Activated naive CD4-positive, alpha-beta T cell treated with anti-CD3 and anti-CD28 coated beads, Interleukin-2, amount 50 U/mL, for 72 hours (primary cell): ENCODE results near the gene POLD2. TPM values are rescaled to one million over a fixed set of nuclear protein-coding genes. Genes with fewer than 3 reads are reported as not detected.
"Not testable (repeated sequence)": the region's sequence is repeated elsewhere in the genome, so short reads cannot be mapped to it uniquely, and the experiment has no call there.

ENCODE experiments used
- ATAC-seq, 2 donors: fragments of 150-1000 bp; cut with Tn5 transposase; 2 replicates each; pipeline ENCODE4 v1.10.0; 2021; ENCODE audit warnings: mild to moderate bottlenecking in 2 of 2, moderate library complexity in 2 of 2
- DNase-seq, 2 donors: peaks; one replicate each; pipeline ENCODE4 v3.0.0; 2021 to 2022; ENCODE audit warnings: low spot score in 2 of 2
- H3K27ac Mint-ChIP-seq, 2 donors: one replicate each; pipeline ENCODE4 v1.8.0; 2022; ENCODE audit warnings: mild to moderate bottlenecking in 2 of 2, mixed read lengths in 2 of 2
- H3K36me3 Mint-ChIP-seq, 2 donors: one replicate each; pipeline ENCODE4 v1.8.0; 2022; ENCODE audit warnings: mixed read lengths in 2 of 2
- H3K9me3 Mint-ChIP-seq, 2 donors: one replicate each; pipeline ENCODE4 v1.8.0; 2022; ENCODE audit warnings: mixed read lengths in 2 of 2
- total RNA-seq, 2 donors: library from RNA; stranded (reverse); gene quantifications; one replicate each; pipeline ENCODE4 v1.2.3, GENCODE V29; 2022

POLD2 gene
- total RNA-seq, 2 donors from 2014 or later = 129 to 212 TPM

DNA sequence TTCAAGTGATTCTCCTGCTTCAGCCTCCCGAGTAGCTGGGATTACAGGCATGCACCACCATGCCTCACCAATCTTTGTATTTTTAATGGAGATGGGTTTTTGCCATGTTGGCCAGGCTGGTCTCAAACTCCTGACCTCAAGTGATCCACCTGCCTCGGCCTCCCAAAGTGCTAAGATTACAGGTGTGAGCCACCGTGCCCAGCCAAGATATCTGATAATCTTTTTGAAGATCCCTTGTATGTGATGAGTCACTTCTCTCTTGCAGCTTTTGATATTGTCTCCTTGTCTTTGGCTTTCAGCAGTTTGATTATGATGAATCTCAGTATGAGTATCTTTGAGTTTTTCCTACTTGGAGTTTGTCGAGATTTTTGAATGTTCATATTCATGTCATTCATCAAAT, 3.2 kb upstream of the POLD2 start:
- not testable (repeated sequence) for ATAC-seq, H3K36me3 Mint-ChIP-seq, H3K9me3 Mint-ChIP-seq, H3K27ac Mint-ChIP-seq, DNase-seq

DNA sequence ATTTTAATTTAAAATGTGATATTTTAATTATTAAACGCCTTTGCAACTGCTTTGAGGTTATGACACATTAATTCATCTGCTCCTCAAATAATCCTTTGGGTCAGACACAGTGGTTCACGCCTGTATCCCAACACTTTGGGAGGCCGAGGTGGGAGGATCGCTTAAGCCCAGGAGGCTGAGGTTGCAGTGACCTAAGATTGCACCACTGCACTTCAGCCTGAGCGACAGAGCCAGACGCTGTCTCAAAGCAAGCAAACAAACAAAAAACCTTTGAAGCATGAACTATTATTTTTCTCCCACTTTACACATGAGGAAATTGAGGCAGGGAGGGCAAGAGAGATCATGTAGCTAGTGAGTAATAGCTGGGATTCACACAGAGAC, 1.5 kb upstream of the POLD2 start:
- no peak for ATAC-seq
- no peak overlapping the region for H3K27ac Mint-ChIP-seq
- DNase-seq = no peak
- H3K9me3 Mint-ChIP-seq = no peaks in the 10 kb centered on the region
- H3K36me3 Mint-ChIP-seq = peaks cover 12 to 22% of the 10 kb centered on the region in 2 donors

DNA sequence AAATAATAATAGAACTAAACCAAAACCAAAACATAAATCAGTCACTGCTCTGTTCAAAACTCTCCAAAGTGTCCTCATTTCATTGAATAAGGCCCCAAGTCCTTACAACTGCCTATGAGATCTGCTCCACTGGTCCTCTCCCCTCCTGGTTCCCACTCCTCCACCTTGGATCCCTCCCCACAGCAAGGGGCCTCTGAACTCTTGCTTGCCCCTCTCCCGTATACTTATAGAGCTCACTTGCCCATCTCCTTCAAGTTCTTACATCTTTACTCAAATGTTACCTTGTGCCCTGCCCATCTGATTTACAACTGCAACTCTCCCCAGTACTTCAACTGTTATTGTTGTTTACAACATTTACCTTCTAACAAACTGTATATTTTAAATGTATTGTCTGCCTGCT, 819 bp downstream of the POLD2 start:
- H3K9me3 Mint-ChIP-seq = no peaks in the 10 kb centered on the region
- peaks cover 12 to 32% of the 10 kb centered on the region in 2 donors for H3K36me3 Mint-ChIP-seq
- no peak for ATAC-seq
- DNase-seq = no peak
- peak overlapping the region; percentile 39 to 68 for H3K27ac Mint-ChIP-seq

DNA sequence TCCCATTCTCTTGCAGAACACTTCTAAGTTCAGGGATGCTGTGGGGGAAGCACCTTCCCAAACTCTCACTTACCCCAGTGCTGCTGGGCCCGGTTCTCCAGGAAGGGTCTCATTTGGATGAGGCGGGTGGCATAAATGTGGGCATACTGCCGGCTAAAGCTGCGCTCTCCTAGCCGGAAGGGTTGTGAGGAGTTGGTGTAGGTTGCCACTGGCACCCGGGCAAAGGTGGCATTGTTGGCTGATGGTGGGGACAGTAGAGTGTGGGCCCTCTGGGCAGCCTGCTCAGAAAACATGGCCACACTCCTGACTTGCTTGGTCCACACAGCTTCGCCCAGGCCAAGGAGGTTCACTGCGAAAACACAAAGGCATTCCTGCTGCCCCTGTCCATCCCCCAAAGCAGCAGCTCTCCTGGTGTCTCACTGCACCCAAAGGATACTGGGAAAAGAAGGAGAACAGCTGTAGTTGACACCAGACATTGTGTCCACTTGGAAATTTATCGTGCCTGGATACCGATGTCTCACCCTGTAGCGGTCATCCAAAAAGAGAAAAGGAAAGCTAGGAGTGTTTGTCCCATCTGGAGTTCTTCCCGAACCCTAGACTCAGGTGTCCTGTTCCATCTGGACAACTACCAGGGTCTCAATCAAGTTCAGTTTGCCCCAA, 1.5 kb downstream of the POLD2 start:
- DNase-seq (no peak), ATAC-seq (no peak)
- H3K27ac Mint-ChIP-seq = peak overlapping the region; percentile 39 to 68
- no peaks in the 10 kb centered on the region for H3K9me3 Mint-ChIP-seq
- H3K36me3 Mint-ChIP-seq = peaks cover 12 to 32% of the 10 kb centered on the region in 2 donors

DNA sequence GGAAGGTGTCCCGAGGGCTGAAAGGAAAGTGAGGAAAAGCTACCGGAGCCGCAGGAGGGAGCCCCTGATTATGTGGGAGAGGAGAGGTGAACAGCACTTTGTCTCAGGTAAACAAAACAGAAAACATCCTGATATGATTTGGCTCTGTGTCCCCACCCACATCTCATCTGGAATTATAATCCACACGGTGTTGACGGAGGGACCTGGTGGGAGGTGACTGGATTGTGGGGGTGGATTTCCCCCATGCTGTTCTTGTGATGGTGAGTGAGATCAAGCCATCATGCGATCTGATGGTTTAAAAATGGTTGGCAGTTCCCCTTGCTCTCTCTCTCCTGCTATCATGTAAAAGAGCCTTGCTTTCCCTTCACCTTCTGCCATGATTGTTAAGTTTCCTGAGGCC, 3.0 kb downstream of the POLD2 start:
- Mint-ChIP-seq H3K27ac (peak overlapping the region in 1 of 2 donors; percentile 87), H3K36me3 (peaks cover 12 to 32% of the 10 kb centered on the region in 2 donors), H3K9me3 (no peaks in the 10 kb centered on the region)
- no peak for ATAC-seq
- DNase-seq = no peak

DNA sequence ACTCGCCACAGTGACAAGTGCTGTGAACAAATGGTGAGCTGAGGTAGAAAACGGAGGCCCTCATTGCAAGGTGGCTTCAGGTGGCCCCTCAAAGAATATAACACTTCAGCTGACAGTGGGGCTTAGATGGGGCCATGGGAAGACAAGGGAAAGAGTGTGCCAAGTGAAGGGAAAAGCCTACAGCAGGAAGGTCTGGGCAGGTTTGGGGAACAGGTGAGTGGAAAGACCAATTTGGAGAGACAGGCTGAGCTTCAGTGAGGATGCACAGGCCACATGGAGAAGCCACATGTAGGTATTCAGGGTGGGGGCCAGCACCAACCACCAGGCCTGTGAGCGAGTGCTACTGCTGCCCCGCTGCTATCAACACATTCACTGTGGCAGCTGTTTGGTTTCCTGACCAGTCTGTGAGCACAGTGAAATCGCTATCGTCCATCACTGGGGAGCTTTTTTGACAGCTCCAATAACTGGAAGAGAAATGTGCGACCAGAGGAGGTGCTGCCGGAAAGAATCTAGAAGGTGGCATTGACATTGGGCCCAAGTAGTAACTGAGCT, 3.4 kb downstream of the POLD2 start:
- no peaks in the 10 kb centered on the region for H3K9me3 Mint-ChIP-seq
- DNase-seq = no peak
- no peak for ATAC-seq
- H3K36me3 Mint-ChIP-seq = peaks cover 12 to 32% of the 10 kb centered on the region in 2 donors
- peak overlapping the region; percentile 18 to 87 for H3K27ac Mint-ChIP-seq

DNA sequence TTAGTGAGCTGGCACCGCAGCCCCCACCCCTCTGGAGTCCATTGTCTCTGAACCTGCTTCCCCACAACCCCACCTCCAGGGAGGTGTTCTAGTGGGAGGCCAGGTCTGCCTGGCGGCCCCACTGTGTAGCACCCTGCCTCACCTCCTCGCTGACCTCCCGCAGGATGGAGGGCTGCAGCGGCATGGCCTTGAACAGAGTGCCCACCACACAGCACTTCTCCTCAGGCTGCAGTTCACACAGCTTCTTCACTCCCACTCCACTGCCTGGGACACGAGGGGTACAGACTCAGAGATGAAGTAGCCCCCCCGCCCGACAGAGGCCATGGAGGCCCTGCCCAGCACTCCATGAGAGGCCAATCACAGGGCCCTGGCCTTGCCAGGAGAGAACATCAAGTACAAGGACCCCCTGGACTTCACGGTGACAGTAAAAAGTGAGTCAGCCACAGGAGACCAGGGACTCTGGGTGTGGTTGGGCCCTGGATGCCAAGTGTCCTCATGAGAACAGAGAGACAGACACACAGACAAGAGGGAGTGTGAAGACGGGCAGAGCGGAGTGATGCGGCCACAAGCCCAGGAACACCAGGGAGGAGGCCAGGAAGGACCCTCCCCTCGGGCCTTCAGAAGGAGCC, 5.4 kb downstream of the POLD2 start:
- H3K9me3 Mint-ChIP-seq = no peaks in the 10 kb centered on the region
- ATAC-seq (no peak), DNase-seq (no peak)
- H3K36me3 Mint-ChIP-seq = peaks cover 12 to 38% of the 10 kb centered on the region in 2 donors
- peak overlapping the region in 1 of 2 donors; percentile 18 for H3K27ac Mint-ChIP-seq

DNA sequence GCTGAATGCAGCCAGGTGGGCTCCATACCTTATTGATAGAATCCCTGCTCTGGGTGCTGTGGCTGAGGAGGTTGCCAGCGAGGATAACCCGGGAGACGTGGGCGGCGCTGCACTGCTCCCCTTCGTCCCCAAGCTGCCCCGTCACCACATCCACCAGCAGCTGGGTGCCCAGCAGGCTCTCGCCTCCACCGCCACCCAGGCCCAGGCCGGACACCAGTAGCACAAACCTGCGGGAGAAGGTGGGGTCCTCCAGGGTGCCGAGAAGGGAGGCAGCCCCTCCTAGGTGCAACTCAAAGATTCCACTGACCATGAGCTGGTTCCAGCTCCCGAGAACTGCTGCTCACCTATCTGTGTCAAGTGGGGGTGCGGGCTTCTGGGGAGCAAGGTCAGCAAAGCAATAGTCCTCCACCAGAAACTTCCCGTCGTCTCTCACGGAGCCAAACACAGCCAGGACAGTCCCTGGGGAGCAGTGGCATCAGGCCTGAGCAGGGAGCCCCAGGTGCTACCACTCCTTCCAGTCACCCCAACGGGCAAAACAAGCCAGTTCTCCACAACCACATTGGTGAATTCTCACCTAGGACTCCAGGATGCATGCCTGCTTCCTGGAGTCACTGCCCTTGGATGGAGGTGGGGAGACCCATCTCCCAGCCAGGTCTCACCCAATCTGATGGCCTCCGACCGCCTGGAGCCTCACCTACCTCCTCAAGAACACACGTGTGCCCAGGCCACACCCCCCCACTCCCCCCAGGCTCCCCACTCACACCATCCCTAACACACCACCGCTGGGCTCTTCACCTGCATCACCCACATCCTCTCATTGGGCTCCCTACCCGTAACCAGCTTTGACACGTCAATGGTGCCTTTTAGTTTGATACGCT, 6.3 kb downstream of the POLD2 start:
- Mint-ChIP-seq H3K36me3 (peaks cover 7 to 29% of the 10 kb centered on the region in 2 donors), H3K27ac (peak overlapping the region in 1 of 2 donors; percentile 18), H3K9me3 (no peaks in the 10 kb centered on the region)
- ATAC-seq (no peak), DNase-seq (no peak)

DNA sequence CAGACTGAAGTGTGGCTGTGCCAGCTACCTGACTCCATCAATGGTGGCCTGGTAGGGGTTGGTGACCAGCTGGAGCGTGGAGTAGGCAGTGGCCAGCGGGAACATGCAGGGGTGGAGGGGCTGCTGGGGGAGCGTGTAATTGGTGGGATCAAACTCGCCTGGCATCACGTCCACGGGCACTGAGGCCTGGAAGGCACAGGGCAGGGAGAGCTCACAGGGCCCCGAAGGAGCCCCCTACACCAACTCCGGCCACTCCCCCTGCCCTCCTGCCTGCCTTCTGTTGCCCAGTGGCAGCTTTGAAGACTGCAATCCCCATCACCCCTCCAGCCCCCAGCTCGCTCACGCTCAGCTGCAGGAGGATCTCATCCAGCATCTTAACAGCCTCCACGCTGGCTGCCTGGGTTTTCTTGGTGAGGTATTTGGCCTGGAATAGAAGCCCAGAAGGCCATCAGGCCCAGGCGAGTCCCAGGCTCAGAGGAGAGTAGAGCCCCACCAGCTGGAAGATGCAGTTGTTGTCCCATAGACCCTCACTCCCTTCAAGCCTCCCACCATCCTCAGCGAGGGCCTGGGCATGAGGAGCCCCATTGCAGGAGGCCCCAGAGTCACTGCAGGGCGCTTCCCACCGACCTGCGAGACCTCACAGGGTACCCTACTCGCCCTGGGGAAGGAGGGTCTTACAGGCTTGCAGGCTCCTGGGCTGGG, 7.1 kb downstream of the POLD2 start:
- ATAC-seq = no peak
- Mint-ChIP-seq H3K9me3 (no peaks in the 10 kb centered on the region), H3K27ac (peak overlapping the region in 1 of 2 donors; percentile 56), H3K36me3 (peaks cover 7 to 28% of the 10 kb centered on the region in 2 donors)
- DNase-seq = no peak

DNA sequence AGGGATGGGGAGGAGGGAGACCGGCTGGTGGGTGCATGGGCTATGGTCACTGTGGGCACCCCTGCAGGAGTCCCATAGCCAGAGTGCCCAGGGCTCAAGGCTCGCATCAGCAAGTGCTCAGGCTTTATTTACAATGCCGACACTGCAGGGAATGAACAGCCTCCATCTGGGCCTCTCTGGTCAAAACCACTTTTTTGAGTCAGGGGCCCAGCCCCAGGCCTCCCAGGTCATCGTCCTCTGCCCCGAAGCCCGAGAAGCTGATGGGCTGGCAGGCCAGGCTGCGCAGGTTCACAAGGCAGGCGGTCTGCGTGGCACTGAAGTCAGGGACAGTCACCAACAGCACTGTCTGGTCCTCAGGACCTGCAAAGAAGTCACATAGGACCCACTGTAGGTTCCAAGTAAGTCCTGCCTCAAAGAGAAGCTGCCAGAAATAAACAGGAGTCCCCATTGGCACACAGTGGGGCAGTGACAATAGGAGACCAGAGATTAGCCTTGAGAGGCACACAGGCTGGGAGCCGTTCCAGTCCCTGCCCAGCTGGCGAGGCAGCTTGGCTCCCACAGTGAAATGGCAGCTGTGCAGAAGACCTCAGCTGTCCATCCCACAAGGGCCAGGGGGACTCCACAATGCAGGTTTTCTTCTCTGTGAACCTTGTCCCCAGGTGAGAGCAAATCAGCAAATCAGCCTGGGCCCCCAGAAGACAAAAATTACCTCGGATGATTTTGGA, 8.6 kb downstream of the POLD2 start:
- no peak overlapping the region for H3K27ac Mint-ChIP-seq
- ATAC-seq = no peak
- DNase-seq = no peak
- H3K36me3 Mint-ChIP-seq = peaks cover 0 to 15% of the 10 kb centered on the region in 2 donors
- H3K9me3 Mint-ChIP-seq = no peaks in the 10 kb centered on the region

DNA sequence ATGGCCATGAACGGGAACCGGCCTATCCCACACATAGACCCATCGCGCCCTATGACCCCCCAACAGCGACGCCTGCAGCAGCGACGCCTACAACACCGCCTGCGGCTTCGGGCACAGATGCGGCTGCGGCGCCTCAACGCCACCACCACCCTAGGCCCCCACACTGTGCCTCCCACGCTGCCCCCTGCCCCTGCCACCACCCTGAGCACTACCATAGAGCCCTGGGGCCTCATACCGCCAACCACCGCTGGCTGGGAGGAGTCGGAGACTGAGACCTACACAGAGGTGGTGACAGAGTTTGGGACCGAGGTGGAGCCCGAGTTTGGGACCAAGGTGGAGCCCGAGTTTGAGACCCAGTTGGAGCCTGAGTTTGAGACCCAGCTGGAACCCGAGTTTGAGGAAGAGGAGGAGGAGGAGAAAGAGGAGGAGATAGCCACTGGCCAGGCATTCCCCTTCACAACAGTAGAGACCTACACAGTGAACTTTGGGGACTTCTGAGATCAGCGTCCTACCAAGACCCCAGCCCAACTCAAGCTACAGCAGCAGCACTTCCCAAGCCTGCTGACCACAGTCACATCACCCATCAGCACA, 9.5 kb downstream of the POLD2 start:
- no peak for ATAC-seq
- H3K27ac Mint-ChIP-seq = no peak overlapping the region
- H3K36me3 Mint-ChIP-seq = peaks cover 0 to 12% of the 10 kb centered on the region in 2 donors
- no peak for DNase-seq
- H3K9me3 Mint-ChIP-seq = no peaks in the 10 kb centered on the region

DNA sequence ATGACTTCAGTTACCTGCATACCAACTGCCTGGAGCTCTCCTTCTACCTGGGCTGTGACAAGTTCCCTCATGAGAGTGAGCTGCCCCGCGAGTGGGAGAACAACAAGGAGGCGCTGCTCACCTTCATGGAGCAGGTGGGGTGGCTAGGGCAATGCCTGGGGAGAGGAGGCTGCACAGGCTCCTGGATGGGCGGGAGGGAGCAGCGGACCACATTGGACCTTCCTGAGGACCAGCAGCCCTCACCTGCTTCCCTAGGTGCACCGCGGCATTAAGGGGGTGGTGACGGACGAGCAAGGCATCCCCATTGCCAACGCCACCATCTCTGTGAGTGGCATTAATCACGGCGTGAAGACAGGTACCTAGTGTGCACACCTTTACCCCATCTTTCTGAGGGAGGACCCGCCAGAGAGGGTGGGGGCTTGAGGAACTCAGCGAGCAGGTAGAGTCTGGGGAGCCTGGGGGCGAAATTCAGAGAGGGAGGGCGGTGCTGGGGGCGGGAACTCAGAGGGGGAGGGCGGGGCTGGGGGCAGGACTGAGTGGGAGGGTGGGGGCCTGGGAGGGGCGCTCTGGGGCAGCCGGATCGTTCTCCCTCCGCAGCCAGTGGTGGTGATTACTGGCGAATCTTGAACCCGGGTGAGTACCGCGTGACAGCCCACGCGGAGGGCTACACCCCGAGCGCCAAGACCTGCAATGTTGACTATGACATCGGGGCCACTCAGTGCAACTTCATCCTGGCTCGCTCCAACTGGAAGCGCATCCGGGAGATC, 10.2 kb downstream of the POLD2 start:
- H3K27ac Mint-ChIP-seq = no peak overlapping the region
- ATAC-seq = no peak
- no peaks in the 10 kb centered on the region for H3K9me3 Mint-ChIP-seq
- no peak for DNase-seq
- H3K36me3 Mint-ChIP-seq = peaks cover 0 to 11% of the 10 kb centered on the region in 2 donors

DNA sequence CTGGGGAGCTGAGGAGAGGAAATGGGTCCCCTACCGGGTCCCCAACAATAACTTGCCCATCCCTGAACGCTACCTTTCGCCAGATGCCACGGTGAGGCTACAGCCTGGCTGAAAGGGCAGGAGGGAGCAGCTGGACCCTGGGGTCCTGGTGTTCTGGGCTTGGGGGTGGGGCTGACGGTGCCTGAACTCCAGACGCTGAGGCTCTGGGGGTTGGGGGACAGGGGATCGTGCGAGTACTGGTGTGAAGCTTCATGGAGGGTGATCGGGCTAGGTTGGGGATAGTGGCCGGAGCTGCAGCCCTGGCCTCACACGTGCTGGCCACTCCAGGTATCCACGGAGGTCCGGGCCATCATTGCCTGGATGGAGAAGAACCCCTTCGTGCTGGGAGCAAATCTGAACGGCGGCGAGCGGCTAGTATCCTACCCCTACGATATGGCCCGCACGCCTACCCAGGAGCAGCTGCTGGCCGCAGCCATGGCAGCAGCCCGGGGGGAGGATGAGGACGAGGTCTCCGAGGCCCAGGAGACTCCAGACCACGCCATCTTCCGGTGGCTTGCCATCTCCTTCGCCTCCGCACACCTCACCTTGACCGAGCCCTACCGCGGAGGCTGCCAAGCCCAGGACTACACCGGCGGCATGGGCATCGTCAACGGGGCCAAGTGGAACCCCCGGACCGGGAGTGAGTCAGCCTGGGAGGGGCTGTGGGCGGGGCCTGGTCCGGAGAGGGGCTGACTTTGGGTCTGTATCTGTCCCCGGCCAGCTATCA, 10.9 kb downstream of the POLD2 start:
- no peaks in the 10 kb centered on the region for H3K9me3 Mint-ChIP-seq
- peak overlapping the region in 1 of 2 donors; percentile 38 for H3K27ac Mint-ChIP-seq
- no peak for ATAC-seq
- no peak for DNase-seq
- peaks cover 0 to 6% of the 10 kb centered on the region in 2 donors for H3K36me3 Mint-ChIP-seq

DNA sequence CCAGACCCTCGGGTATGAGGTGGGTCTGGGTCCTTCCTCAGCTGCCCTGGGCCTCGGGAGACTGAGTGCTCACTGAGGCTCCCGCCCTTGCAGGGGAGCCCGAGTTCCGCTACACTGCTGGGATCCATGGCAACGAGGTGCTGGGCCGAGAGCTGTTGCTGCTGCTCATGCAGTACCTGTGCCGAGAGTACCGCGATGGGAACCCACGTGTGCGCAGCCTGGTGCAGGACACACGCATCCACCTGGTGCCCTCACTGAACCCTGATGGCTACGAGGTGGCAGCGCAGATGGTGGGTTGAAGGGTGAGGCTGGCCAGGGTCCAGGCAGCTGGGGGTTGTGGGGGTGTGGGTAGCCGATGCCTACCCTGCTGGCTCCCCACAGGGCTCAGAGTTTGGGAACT, 11.6 kb downstream of the POLD2 start:
- ATAC-seq = no peak
- no peak for DNase-seq
- H3K36me3 Mint-ChIP-seq = peaks cover 0 to 6% of the 10 kb centered on the region in 2 donors
- peak overlapping the region in 1 of 2 donors; percentile 38 for H3K27ac Mint-ChIP-seq
- no peaks in the 10 kb centered on the region for H3K9me3 Mint-ChIP-seq
